ENCODE data around the gene UBFD1.
A peak's percentile ranks its signal among the peaks of the same experiment; 100 is the strongest.

UBFD1 gene

DNA sequence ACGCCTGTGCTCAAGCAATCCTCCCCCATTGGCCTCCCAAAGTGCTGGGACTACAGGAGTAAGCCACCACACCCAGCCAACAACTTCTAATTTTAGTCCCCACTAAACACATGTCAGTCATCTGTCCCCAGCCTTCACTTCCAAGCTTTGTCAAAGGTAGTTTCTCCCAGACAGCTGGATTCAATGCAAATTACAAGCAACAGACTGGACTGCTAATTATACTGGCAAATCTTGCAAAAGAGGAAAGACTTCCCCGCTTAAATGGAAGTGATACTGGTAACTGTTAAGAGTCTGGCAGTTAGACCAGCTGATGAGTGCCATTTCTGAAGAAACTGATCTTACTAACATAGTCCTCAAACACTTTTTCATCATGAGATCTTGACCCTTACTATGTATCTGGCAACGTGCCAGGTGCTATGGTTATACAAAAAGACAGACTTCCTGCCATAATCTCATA lies 39.1 kb upstream of the UBFD1 start:
- Mint-ChIP-seq H3K27me3 (no peaks in the 10 kb centered on the region), H3K36me3 (ENCODE audit: low read depth) (peaks cover 23% of the 10 kb centered on the region), H3K4me1 (ENCODE audit: low read depth) (peaks cover 62% of the 10 kb centered on the region), H3K9me3 (no peaks in the 10 kb centered on the region), H3K27ac (peak overlapping the region; percentile 95), H3K4me3 (no peak overlapping the region)
- intact Hi-C loops (cut with micrococcal nuclease): loop anchor here (10.0 kb wide), 1 partner anchor 76 kb away; the partner anchor contains the start of gene NDUFAB1

DNA sequence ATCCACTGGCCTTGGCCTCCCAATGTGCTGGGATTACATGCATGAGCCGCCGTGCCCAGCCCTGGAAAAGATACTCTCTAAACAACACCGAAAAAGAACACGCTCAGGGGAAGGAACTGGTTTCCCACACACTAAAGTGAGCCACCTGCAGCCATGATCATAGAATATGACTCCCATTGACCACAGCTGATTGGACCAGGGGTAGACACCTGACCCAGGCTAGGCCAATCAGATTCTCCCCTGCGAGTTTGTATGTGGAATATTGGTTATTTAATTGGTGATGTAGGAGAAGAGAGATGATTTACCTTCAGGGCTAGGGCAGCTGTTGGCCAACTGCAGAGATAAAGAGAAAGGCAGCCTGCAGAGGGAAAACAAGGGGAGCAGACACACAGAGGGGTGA lies 38.2 kb upstream of the UBFD1 start:
- Mint-ChIP-seq H3K9me3 (no peaks in the 10 kb centered on the region), H3K27me3 (no peaks in the 10 kb centered on the region), H3K36me3 (ENCODE audit: low read depth) (peaks cover 27% of the 10 kb centered on the region), H3K4me3 (no peak overlapping the region), H3K27ac (peak overlapping the region; percentile 95), H3K4me1 (ENCODE audit: low read depth) (peaks cover 71% of the 10 kb centered on the region)
- intact Hi-C loops (cut with micrococcal nuclease): loop anchor here (10.0 kb wide), 1 partner anchor 76 kb away; the partner anchor contains the start of gene NDUFAB1

DNA sequence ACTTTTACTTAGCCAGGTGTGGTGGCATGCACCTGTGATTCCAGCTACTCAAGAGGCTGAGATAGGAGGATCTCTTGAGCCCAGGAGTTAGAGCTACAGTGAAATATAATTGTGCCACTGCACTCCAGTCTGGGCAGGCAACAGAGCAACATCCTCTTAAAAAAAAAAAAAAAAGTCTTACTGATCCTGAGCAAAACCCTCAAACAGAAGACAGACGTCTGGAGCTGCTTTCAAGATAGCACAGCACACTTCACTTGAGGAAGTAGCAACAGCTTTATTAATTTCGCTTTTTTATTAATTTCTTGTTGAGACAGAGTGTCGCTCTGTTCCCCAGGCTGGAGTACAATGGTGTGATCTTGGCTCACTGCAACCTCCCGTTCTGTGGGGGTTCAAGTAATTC lies 37.0 kb upstream of the UBFD1 start:
- H3K4me1 Mint-ChIP-seq (ENCODE audit: low read depth): peaks cover 83% of the 10 kb centered on the region
- H3K4me3 Mint-ChIP-seq: peak overlapping the region; percentile 20
- intact Hi-C loops (cut with micrococcal nuclease): loop anchor here (5.0 kb wide), 1 partner anchor 37 kb away; the partner anchor contains the start of genes EARS2 and UBFD1
- H3K27me3 Mint-ChIP-seq: no peaks in the 10 kb centered on the region
- peaks cover 31% of the 10 kb centered on the region for H3K36me3 Mint-ChIP-seq (ENCODE audit: low read depth)
- peak overlapping the region; percentile 95 for H3K27ac Mint-ChIP-seq
- H3K9me3 Mint-ChIP-seq: no peaks in the 10 kb centered on the region

DNA sequence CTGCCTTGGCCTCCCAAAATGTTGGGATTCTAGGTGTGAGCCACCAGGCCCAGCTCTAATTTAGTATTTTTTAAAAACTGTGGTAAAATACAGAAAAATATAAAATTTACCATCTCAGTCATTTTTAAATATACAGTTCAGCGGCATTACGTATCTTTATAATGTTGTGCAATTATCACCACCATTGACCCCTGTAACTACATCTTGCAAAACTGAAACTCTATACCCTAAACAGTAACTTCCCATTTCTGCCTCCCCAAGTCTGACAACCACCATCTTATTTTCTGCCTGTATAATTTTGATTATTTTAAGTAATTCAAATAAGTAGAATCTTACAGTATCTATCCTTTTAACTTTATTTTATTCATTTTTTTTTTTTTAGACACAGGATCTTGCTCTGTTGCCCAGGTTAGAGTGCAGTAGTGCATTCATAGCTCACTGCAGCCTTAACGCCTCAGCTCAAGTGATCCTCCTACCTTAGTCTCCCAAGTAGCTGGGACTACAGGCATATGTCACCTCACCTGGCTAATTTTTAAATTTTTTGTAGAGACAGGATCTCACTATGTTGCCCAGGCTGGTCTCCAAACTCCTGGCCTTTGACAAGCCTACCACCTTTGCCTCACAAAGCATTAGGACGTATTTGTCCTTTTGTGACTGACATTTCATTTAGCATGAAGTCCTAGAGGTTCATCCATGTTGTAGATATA lies 36.3 kb upstream of the UBFD1 start:
- Mint-ChIP-seq H3K27ac (peak overlapping the region; percentile 95), H3K9me3 (no peaks in the 10 kb centered on the region), H3K4me1 (ENCODE audit: low read depth) (peaks cover 76% of the 10 kb centered on the region), H3K4me3 (peak overlapping the region; percentile 20), H3K27me3 (no peaks in the 10 kb centered on the region), H3K36me3 (ENCODE audit: low read depth) (peaks cover 33% of the 10 kb centered on the region)
- intact Hi-C loops (cut with micrococcal nuclease): loop anchor here (5.0 kb wide), 1 partner anchor 36 kb away; the partner anchor contains the start of genes EARS2 and UBFD1

DNA sequence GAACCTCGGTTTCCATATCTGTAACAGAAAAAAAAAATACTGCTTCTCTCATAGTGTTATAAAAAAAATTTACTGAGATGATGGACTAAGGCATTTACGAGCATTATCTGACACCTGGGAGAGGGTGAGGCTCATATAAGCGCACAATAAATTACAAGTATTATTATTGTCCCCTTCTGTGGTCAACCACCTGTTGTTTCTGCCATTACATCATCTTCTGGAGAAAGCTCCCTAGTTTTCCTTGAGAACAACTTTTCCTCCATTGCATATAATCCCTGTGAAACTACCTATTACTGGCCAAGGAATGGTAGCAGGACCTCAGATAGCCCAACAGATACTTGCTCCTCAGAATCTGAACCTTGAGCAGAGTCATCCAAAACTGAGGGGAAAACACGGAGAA lies 35.6 kb upstream of the UBFD1 start:
- intact Hi-C loops (cut with micrococcal nuclease): loop anchor here (5.0 kb wide), 1 partner anchor 35 kb away; the partner anchor contains the start of genes EARS2 and UBFD1
- Mint-ChIP-seq H3K4me3 (no peak overlapping the region), H3K27me3 (no peaks in the 10 kb centered on the region), H3K27ac (no peak overlapping the region), H3K4me1 (ENCODE audit: low read depth) (peaks cover 69% of the 10 kb centered on the region), H3K9me3 (no peaks in the 10 kb centered on the region), H3K36me3 (ENCODE audit: low read depth) (peaks cover 33% of the 10 kb centered on the region)

DNA sequence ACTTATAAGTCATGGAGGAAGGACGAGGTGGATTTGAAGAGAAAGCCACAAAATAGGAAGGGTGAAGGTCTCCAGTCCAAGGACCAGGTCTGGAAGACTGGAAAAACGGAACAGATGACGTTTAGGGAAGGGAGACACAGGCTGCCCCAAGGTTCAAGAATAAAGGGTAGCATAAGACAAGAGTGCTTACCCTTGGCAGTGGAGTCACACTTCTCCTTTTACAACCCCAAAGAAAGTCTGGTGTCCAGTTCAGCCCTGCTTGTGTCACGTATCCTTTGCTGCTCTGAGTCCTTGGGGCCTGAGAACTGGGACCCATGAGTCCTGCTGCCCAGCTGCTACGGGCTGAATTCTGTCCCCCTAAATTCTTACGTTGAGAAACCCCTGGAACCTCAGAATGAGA lies 34.2 kb upstream of the UBFD1 start:
- Mint-ChIP-seq H3K36me3 (ENCODE audit: low read depth) (peaks cover 46% of the 10 kb centered on the region), H3K4me1 (ENCODE audit: low read depth) (peaks cover 60% of the 10 kb centered on the region), H3K4me3 (no peak overlapping the region), H3K27me3 (no peaks in the 10 kb centered on the region), H3K27ac (peak overlapping the region; percentile 92), H3K9me3 (no peaks in the 10 kb centered on the region)
- intact Hi-C loops (cut with micrococcal nuclease): loop anchor here (5.0 kb wide), 1 partner anchor 34 kb away; the partner anchor contains the start of genes EARS2 and UBFD1

DNA sequence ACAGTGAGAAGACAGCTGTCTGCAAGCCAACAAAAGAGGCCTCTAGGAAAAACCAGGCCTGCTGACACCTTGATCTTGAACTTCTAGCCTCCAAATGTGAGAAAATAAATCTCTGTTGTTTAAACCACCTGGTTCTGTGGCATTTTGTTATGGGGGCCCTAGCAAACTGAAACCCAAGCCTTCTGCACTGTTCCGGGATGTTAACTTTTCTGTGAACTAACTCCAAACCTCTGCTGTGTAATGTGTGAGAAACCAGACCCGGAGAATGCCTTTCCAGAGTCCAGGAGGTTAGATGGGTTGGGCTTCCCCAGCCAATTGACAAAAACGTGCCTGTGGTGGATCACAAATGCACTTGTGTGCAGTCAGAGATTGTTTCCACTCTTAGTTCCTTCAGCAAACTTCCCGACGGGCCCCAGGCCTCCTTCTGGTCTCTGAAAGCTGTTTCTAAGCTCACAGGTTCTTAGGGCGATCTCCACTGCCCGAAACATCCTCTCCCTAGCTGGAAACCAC lies 33.6 kb upstream of the UBFD1 start:
- H3K27me3 Mint-ChIP-seq: no peaks in the 10 kb centered on the region
- peaks cover 48% of the 10 kb centered on the region for H3K36me3 Mint-ChIP-seq (ENCODE audit: low read depth)
- H3K9me3 Mint-ChIP-seq: no peaks in the 10 kb centered on the region
- H3K4me3 Mint-ChIP-seq: no peak overlapping the region
- peak overlapping the region; percentile 92 for H3K27ac Mint-ChIP-seq
- intact Hi-C loops (cut with micrococcal nuclease): loop anchor here (5.0 kb wide), 1 partner anchor 33 kb away; the partner anchor contains the start of genes EARS2 and UBFD1
- peaks cover 63% of the 10 kb centered on the region for H3K4me1 Mint-ChIP-seq (ENCODE audit: low read depth)

DNA sequence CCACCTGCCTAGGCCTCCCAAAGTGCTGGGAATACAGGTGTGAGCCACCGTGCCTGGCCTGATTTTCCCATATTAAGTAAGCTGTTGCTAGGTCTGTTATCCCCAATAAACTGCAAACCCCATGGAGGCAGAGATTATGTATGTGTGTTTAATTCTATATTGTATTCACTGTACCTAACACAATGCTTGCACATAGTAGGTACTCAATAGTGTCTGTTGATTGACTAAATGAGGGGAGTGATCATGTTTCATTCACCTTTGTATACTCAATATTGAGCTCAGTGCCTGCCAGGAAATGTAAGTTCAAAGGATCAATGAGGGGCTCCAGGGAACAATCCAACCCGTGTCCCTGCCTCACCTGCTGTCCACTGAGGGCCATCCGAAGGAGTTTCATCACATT lies 32.6 kb upstream of the UBFD1 start:
- no peaks in the 10 kb centered on the region for H3K9me3 Mint-ChIP-seq
- peaks cover 58% of the 10 kb centered on the region for H3K36me3 Mint-ChIP-seq (ENCODE audit: low read depth)
- H3K27ac Mint-ChIP-seq: peak overlapping the region; percentile 92
- no peak overlapping the region for H3K4me3 Mint-ChIP-seq
- no peaks in the 10 kb centered on the region for H3K27me3 Mint-ChIP-seq
- intact Hi-C loops (cut with micrococcal nuclease): loop anchor here (5.0 kb wide), 1 partner anchor 32 kb away; the partner anchor contains the start of genes EARS2 and UBFD1
- peaks cover 63% of the 10 kb centered on the region for H3K4me1 Mint-ChIP-seq (ENCODE audit: low read depth)

DNA sequence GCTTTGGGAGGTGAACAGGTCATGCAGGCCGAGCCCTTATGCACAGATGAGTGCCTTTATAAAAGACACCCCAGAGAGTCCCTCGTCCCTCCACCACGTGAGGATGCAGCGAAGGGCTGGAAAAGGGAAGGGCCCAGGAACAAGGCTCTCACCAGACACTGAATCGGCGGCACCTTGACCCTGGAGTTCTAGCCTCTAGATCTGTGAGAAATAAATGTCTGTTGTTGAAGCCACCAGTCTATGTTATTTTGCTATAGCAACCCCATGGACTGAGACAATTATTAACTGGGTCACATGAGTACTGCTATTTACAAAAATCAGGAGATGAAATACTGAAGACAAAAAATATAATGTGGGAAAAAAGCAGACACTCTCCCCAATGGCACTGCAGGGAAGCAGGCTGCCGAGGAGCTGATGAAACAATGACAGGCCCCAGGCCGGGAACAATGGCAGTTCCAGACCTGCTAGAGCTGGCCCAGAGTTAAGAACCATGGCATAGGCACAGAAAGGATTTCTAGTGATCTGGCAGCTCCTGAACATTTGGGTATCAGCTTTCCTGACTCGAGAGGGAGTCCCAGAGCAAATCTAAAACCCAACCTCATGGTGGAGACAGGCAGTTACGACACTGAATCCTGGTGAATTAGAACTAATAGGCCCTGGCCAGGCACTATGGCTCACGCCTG lies 29.4 kb upstream of the UBFD1 start:
- intact Hi-C loops (cut with micrococcal nuclease): no loop called here
- no peak overlapping the region for H3K4me3 Mint-ChIP-seq
- peaks cover 79% of the 10 kb centered on the region for H3K36me3 Mint-ChIP-seq (ENCODE audit: low read depth)
- no peaks in the 10 kb centered on the region for H3K9me3 Mint-ChIP-seq
- no peak overlapping the region for H3K27ac Mint-ChIP-seq
- peaks cover 43% of the 10 kb centered on the region for H3K4me1 Mint-ChIP-seq (ENCODE audit: low read depth)
- no peaks in the 10 kb centered on the region for H3K27me3 Mint-ChIP-seq

DNA sequence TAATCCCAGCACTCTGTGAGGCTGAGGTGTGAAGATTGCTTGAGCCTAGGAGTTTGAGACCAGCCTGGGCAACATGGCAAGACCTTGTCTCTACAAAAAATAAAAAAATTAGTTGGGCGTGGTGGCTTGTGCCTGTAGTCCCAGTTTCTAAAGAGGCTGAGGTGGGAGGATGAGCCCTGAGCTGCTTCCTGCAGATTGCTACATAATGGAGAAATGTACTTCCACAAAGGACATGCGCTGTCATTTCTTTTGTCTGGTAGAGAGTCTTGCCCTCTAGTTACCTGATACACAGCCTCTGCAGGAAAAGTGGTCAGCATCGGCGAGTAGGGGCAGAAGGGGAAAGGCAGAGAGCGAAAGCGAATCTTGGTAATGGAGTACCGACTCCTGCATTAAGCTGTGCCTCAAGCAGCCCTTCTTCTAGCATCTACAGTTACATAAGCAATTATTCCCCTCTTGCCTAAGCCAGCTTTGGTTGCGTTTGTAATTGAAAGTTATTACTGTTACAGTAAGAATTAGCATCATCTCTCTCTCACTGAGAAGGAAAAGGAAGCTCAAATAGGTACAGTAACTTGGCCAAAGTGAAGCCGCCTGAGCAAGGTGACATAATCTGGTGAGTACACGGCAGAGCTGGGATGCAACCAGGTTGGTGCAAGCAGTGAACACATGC lies 28.8 kb upstream of the UBFD1 start:
- H3K4me3 Mint-ChIP-seq: no peak overlapping the region
- H3K4me1 Mint-ChIP-seq (ENCODE audit: low read depth): peaks cover 36% of the 10 kb centered on the region
- H3K27me3 Mint-ChIP-seq: no peaks in the 10 kb centered on the region
- peak overlapping the region; percentile 39 for H3K27ac Mint-ChIP-seq
- intact Hi-C loops (cut with micrococcal nuclease): no loop called here
- peaks cover 79% of the 10 kb centered on the region for H3K36me3 Mint-ChIP-seq (ENCODE audit: low read depth)
- no peaks in the 10 kb centered on the region for H3K9me3 Mint-ChIP-seq

DNA sequence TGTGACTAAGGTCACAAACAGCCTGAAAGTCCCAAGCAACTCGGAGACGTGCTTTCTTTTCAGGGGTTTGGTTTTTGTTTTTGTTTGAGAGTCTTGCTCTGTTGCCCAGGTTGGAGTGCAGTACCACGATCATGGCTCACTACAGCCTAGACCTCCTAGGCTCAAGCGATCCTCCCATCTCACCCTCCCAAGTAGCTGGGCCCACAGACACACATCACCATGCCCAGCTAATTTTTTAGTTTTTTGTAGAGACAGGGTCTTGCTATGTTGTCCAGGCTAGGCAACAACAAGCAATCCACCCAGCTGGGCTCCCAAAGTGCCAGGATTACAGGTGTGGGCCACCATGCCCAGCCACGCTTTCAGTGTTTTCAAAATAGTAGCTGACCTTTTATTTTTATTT lies 27.5 kb upstream of the UBFD1 start:
- no peaks in the 10 kb centered on the region for H3K27me3 Mint-ChIP-seq
- intact Hi-C loops (cut with micrococcal nuclease): no loop called here
- H3K9me3 Mint-ChIP-seq: no peaks in the 10 kb centered on the region
- H3K4me3 Mint-ChIP-seq: no peak overlapping the region
- H3K4me1 Mint-ChIP-seq (ENCODE audit: low read depth): peaks cover 23% of the 10 kb centered on the region
- H3K27ac Mint-ChIP-seq: no peak overlapping the region
- H3K36me3 Mint-ChIP-seq (ENCODE audit: low read depth): peaks cover 83% of the 10 kb centered on the region

DNA sequence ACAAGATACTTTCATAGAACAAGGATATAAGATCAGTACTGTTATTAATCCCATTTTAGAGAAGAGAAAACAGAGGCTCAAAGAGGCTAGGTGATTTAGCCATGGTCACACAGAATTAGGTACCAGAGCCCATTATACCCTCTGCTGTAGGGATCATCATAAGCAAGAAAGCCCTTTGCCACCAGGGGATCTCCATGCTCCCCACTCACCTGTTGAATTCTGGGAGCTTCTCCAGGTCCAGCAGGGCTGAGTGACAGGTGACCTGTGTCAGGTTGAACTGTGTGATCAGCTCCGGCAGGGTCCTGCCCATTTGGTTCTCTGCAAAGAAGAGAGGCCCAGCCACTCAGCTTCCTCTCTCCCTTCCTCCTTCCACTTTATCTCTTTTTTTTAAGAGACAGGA lies 25.1 kb upstream of the UBFD1 start:
- Mint-ChIP-seq H3K36me3 (ENCODE audit: low read depth) (peaks cover 76% of the 10 kb centered on the region), H3K27ac (no peak overlapping the region), H3K4me1 (ENCODE audit: low read depth) (peaks cover 19% of the 10 kb centered on the region), H3K9me3 (no peaks in the 10 kb centered on the region), H3K4me3 (no peak overlapping the region), H3K27me3 (no peaks in the 10 kb centered on the region)
- intact Hi-C loops (cut with micrococcal nuclease): no loop called here

DNA sequence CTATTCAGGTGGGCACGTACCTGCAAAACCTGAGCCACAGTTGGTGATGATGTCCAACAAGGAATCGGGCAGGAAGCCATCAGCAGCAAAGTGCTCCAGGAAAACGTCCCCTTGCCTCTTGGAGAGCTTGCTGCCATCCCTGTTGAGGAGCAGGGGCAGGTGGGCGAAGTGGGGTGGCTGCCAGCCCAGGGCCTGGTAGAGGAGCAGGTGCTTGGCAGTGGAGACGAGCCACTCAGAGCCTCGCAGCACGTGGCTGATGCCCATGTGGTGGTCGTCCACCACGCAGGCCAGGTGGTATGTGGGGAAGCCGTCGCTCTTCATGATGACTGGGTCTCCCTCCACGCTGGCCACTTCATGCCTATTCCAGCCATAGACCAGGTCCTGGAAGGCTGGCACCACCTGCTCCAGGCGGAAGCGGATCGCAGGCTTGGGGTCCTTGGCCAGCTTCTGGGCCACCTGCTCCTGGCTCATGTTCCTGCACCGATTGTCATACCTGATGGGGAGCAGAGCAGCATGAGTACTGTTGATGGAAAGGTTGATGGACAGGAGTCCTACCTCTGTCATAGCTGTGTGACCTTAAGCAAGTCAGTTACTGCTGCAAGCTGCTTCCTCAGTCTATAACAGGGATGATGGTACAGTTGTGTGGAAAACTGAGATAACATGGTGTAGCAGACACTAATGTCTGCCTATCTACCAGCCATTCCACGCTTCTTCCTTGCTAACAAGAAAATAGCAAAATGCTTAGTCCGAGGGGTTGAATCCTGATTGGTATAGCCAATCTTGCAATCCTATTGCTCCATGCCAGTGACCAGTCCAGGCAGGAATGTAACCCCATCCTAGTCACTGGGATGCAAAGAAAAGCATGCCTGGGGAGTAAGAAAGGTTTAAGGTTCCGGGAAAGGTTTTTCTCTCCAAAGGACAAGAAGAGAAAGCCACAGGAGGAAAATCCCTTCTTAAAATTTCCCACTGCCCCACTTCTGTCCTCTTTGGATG lies 22.4 kb upstream of the UBFD1 start:
- intact Hi-C loops (cut with micrococcal nuclease): no loop called here
- H3K4me1 Mint-ChIP-seq (ENCODE audit: low read depth): peaks cover 8% of the 10 kb centered on the region
- H3K4me3 Mint-ChIP-seq: no peak overlapping the region
- H3K9me3 Mint-ChIP-seq: no peaks in the 10 kb centered on the region
- H3K27me3 Mint-ChIP-seq: no peaks in the 10 kb centered on the region
- H3K36me3 Mint-ChIP-seq (ENCODE audit: low read depth): peaks cover 60% of the 10 kb centered on the region
- no peak overlapping the region for H3K27ac Mint-ChIP-seq
